ENCODE results near the gene RIPOR2. TPM values are rescaled to one million over a fixed set of nuclear protein-coding genes. Genes with fewer than 3 reads are reported as not detected.

Gene RIPOR2
- total and polyA plus RNA-seq, 11 donors, result 0.76 to 14.2 (median 4.2) TPM

- no peak for ATAC-seq
- peaks cover 0 to 42% (median 0%) of the 10 kb centered on the region in 12 donors for H3K4me1 ChIP-seq
- 95 to 98% (median 96%) methylated on average over 4 of the region's 4 CpGs for WGBS, 4 donors
- no peak overlapping the region for H3K4me3 ChIP-seq
- TF ChIP-seq, protein P1, sequence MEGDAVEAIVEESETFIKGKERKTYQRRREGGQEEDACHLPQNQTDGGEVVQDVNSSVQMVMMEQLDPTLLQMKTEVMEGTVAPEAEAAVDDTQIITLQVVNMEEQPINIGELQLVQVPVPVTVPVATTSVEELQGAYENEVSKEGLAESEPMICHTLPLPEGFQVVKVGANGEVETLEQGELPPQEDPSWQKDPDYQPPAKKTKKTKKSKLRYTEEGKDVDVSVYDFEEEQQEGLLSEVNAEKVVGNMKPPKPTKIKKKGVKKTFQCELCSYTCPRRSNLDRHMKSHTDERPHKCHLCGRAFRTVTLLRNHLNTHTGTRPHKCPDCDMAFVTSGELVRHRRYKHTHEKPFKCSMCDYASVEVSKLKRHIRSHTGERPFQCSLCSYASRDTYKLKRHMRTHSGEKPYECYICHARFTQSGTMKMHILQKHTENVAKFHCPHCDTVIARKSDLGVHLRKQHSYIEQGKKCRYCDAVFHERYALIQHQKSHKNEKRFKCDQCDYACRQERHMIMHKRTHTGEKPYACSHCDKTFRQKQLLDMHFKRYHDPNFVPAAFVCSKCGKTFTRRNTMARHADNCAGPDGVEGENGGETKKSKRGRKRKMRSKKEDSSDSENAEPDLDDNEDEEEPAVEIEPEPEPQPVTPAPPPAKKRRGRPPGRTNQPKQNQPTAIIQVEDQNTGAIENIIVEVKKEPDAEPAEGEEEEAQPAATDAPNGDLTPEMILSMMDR (IDR thresholded peaks at IDR 0.05), result no peak
- TF ChIP-seq POLR2A (IDR thresholded peaks at IDR 0.05), result no peak
- H3K9me3 ChIP-seq, result peaks cover 0 to 30% (median 13%) of the 10 kb centered on the region in 12 donors
- no peak overlapping the region for H3K27ac ChIP-seq
- DNase-seq, result no peak
- H3K27me3 ChIP-seq, result no peaks in the 10 kb centered on the region
- intact Hi-C loops (cut with DNase I), result no loop called here
- no peaks in the 10 kb centered on the region for H3K36me3 ChIP-seq
Measured at GRCh38 chr6:24947636-24948035, 11.9 kb upstream of the RIPOR2 start.

GRCh38 chr6:24945054-24945453, 9.3 kb upstream of the RIPOR2 start:
- Histone ChIP-seq H3K36me3 (no peaks in the 10 kb centered on the region), H3K4me3 (no peak overlapping the region), H3K4me1 (peaks cover 0 to 29% (median 0%) of the 10 kb centered on the region in 12 donors), H3K27me3 (no peaks in the 10 kb centered on the region), H3K27ac (no peak overlapping the region), H3K9me3 (peaks cover 0 to 30% (median 13%) of the 10 kb centered on the region in 12 donors)
- ATAC-seq, result no peak
- intact Hi-C loops (cut with DNase I), result no loop called here
- TF ChIP-seq POLR2A (IDR thresholded peaks at IDR 0.05), result no peak
- TF ChIP-seq, protein P1 (IDR thresholded peaks at IDR 0.05), result no peak
- DNase-seq, result no peak

DNA sequence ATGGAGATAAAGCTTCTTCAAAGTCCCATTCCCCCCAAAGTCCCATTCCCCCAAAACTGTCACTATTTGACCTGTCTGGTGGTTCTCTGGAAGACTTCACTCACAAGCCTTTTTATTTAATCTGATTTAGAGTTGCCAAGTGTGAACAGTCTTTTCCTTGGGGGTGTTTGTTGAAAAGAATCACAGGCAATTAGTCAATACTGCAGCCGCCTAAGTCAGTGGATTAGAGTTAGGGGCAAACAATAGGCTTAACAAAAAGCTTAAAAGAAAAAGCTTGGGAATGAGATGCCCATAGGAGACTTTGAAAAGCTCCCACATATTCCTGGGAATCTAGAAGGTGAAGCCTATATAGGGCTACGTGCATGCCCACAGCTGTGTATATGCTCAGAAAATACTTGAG, 8.0 kb upstream of the RIPOR2 start:
- whole genome bisulfite sequencing, 4 donors, result 80 to 91% (median 89%) methylated on average over 2 of the region's 2 CpGs
- ATAC-seq (no peak), DNase-seq (no peak)
- peaks cover 0 to 28% (median 0%) of the 10 kb centered on the region in 12 donors for H3K4me1 ChIP-seq
- TF ChIP-seq, protein P1 (IDR thresholded peaks at IDR 0.05), result no peak
- TF ChIP-seq POLR2A (IDR thresholded peaks at IDR 0.05), result no peak
- H3K4me3 ChIP-seq, result no peak overlapping the region
- peaks cover 0 to 30% (median 13%) of the 10 kb centered on the region in 12 donors for H3K9me3 ChIP-seq
- no peaks in the 10 kb centered on the region for H3K27me3 ChIP-seq
- intact Hi-C loops (cut with DNase I), result no loop called here
- H3K36me3 ChIP-seq, result no peaks in the 10 kb centered on the region
- no peak overlapping the region for H3K27ac ChIP-seq

DNA sequence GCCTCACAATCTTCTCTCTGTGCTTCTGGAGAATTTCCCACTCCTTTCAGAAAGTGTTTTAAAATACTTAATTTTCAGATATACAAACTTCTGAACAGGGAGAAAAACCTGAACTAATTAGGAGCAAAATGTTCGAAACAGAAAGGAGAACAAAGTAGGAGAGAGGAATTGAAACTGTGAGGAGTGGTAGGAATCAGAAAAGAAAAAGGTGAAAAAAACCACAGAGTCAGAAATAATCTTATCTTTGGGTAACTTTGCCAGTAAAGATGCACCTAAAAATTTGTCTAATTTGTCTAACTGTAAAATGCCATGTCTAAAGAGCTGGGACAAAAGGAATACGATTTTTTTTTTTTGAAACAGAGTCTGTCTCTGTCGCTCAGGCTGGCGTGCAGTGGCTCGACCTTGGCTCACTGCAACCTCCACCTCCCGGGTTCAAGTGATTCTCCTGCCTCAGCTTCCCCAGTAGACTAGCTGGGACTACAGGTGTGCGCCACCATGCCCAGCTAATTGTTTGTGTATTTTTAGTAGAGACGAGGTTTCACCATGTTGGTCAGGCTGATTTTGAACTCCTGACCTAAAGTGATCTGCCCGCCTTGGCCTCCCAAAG, 4.7 kb upstream of the RIPOR2 start:
- intact Hi-C loops (cut with DNase I), result no loop called here

More for the DNA sequence above, 4.7 kb upstream of the RIPOR2 start:
- Histone ChIP-seq H3K27me3 (no peaks in the 10 kb centered on the region), H3K27ac (no peak overlapping the region), H3K9me3 (peaks cover 0 to 22% (median 12%) of the 10 kb centered on the region in 12 donors), H3K4me1 (peaks cover 0 to 42% (median 0%) of the 10 kb centered on the region in 12 donors), H3K4me3 (no peak overlapping the region), H3K36me3 (no peaks in the 10 kb centered on the region)
- DNase-seq, result no peak
- WGBS, 4 donors, result 76 to 94% (median 81%) methylated on average over 9 of the region's 9 CpGs
- no peak for ATAC-seq
- TF ChIP-seq POLR2A (IDR thresholded peaks at IDR 0.05), result no peak
- TF ChIP-seq, protein P1 (IDR thresholded peaks at IDR 0.05), result no peak
